Measurements from ENCODE around the gene PAFAH1B1.

DNA sequence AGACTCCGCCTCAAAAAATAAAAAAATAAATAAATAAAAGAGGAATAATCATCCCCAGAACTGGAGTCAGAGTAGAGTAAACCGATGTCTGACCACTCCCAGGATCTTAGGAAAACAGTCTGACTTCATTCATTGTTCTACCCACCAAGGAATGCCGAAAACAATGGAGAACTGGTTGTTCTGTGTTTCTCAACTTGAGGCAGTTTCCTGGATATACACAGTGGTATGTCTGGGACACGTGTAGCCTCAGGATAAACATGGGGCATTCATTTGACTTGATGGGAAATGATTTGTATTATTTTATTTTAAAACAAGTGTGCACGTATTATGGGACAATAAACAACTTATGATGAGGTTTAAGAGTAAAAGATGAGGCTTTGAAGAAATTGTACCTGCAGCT is 32.8 kb upstream of the PAFAH1B1 start:
- TF ChIP-seq, protein P1, sequence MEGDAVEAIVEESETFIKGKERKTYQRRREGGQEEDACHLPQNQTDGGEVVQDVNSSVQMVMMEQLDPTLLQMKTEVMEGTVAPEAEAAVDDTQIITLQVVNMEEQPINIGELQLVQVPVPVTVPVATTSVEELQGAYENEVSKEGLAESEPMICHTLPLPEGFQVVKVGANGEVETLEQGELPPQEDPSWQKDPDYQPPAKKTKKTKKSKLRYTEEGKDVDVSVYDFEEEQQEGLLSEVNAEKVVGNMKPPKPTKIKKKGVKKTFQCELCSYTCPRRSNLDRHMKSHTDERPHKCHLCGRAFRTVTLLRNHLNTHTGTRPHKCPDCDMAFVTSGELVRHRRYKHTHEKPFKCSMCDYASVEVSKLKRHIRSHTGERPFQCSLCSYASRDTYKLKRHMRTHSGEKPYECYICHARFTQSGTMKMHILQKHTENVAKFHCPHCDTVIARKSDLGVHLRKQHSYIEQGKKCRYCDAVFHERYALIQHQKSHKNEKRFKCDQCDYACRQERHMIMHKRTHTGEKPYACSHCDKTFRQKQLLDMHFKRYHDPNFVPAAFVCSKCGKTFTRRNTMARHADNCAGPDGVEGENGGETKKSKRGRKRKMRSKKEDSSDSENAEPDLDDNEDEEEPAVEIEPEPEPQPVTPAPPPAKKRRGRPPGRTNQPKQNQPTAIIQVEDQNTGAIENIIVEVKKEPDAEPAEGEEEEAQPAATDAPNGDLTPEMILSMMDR (IDR thresholded peaks at IDR 0.05; ENCODE audit: low read depth, low read length, poor library complexity, severe bottlenecking) = no peak
- TF ChIP-seq EZH2phosphoT487 (IDR thresholded peaks at IDR 0.05; ENCODE audit: borderline replicate concordance, low read length) = no peak

Measured in DOHH2 (cell line).